Memory B cell (primary cell): Measurements from ENCODE around the gene LGMN.
"Not testable (repeated sequence)": the region's sequence is repeated elsewhere in the genome, so short reads cannot be mapped to it uniquely, and the experiment has no call there.

ENCODE experiments used
- ATAC-seq: fragments of 150-1000 bp; cut with Tn5 transposase; 2 replicates; pipeline ENCODE4 v1.10.0; 2021; ENCODE audit warnings: low read depth, mild to moderate bottlenecking, moderate library complexity
- DNase-seq, 2 donors: peaks; one replicate each; pipeline ENCODE4 v3.0.0; 2022; ENCODE audit warnings: low spot score in 2 of 2
- H3K27ac Mint-ChIP-seq: one replicate; pipeline ENCODE4 v1.8.0; 2022; ENCODE audit warnings: mild to moderate bottlenecking, moderate library complexity, mixed read lengths
- H3K27me3 Mint-ChIP-seq: one replicate; pipeline ENCODE4 v1.8.0; 2022; ENCODE audit warnings: mixed read lengths
- H3K36me3 Mint-ChIP-seq: one replicate; pipeline ENCODE4 v1.8.0; 2022; ENCODE audit warnings: mild to moderate bottlenecking, mixed read lengths
- H3K4me1 Mint-ChIP-seq: one replicate; pipeline ENCODE4 v1.8.0; 2022; ENCODE audit warnings: mixed read lengths
- H3K4me3 Mint-ChIP-seq: one replicate; pipeline ENCODE4 v1.8.0; 2022; ENCODE audit warnings: mild to moderate bottlenecking, moderate library complexity, mixed read lengths
- H3K9me3 Mint-ChIP-seq: one replicate; pipeline ENCODE4 v1.8.0; 2022; ENCODE audit warnings: mixed read lengths

LGMN gene

GRCh38 chr14:92778868-92779565 is 30.6 kb upstream of the LGMN start:
- H3K9me3 Mint-ChIP-seq, ATAC-seq, H3K4me3 Mint-ChIP-seq, H3K27me3 Mint-ChIP-seq, DNase-seq, H3K36me3 Mint-ChIP-seq: not testable (repeated sequence)
- H3K27ac Mint-ChIP-seq: peak overlapping the region; percentile 65
- H3K4me1 Mint-ChIP-seq: peaks cover 24% of the 10 kb centered on the region

GRCh38 chr14:92775292-92775691 is 26.9 kb upstream of the LGMN start:
- not testable (repeated sequence) for H3K27me3 Mint-ChIP-seq, H3K9me3 Mint-ChIP-seq, H3K36me3 Mint-ChIP-seq
- peak overlapping the region; percentile 63 for H3K4me3 Mint-ChIP-seq
- peak overlapping the region; percentile 93 for H3K27ac Mint-ChIP-seq
- DNase-seq (peak; percentile 31 to 65), ATAC-seq (peak; percentile 97)
- peaks cover 25% of the 10 kb centered on the region for H3K4me1 Mint-ChIP-seq

GRCh38 chr14:92774572-92774971 is 26.1 kb upstream of the LGMN start:
- Mint-ChIP-seq H3K9me3 (no peaks in the 10 kb centered on the region), H3K36me3 (no peaks in the 10 kb centered on the region), H3K27me3 (no peaks in the 10 kb centered on the region), H3K27ac (peak overlapping the region; percentile 93), H3K4me1 (peaks cover 25% of the 10 kb centered on the region), H3K4me3 (no peak overlapping the region)
- ATAC-seq (no peak), DNase-seq (no peak)

GRCh38 chr14:92770484-92770883 is 22.1 kb upstream of the LGMN start:
- ATAC-seq (no peak), DNase-seq (no peak)
- H3K27me3 Mint-ChIP-seq: no peaks in the 10 kb centered on the region
- H3K4me1 Mint-ChIP-seq: peaks cover 22% of the 10 kb centered on the region
- no peaks in the 10 kb centered on the region for H3K9me3 Mint-ChIP-seq
- H3K27ac Mint-ChIP-seq: peak overlapping the region; percentile 87
- H3K36me3 Mint-ChIP-seq: no peaks in the 10 kb centered on the region
- no peak overlapping the region for H3K4me3 Mint-ChIP-seq

GRCh38 chr14:92768795-92769194 is 20.4 kb upstream of the LGMN start:
- Mint-ChIP-seq H3K36me3 (no peaks in the 10 kb centered on the region), H3K27me3 (no peaks in the 10 kb centered on the region), H3K4me1 (peaks cover 18% of the 10 kb centered on the region), H3K4me3 (no peak overlapping the region), H3K27ac (peak overlapping the region; percentile 87), H3K9me3 (no peaks in the 10 kb centered on the region)
- DNase-seq (no peak), ATAC-seq (peak; percentile 1)

- not testable (repeated sequence) for H3K27me3 Mint-ChIP-seq, H3K36me3 Mint-ChIP-seq, H3K4me3 Mint-ChIP-seq, H3K9me3 Mint-ChIP-seq
- peak overlapping the region; percentile 87 for H3K27ac Mint-ChIP-seq
- H3K4me1 Mint-ChIP-seq: peaks cover 17% of the 10 kb centered on the region
- peak in 1 of 2 donors; percentile 62 for DNase-seq
- ATAC-seq: peak; percentile 96
Measured at GRCh38 chr14:92768236-92768635, 19.8 kb upstream of the LGMN start.

DNA sequence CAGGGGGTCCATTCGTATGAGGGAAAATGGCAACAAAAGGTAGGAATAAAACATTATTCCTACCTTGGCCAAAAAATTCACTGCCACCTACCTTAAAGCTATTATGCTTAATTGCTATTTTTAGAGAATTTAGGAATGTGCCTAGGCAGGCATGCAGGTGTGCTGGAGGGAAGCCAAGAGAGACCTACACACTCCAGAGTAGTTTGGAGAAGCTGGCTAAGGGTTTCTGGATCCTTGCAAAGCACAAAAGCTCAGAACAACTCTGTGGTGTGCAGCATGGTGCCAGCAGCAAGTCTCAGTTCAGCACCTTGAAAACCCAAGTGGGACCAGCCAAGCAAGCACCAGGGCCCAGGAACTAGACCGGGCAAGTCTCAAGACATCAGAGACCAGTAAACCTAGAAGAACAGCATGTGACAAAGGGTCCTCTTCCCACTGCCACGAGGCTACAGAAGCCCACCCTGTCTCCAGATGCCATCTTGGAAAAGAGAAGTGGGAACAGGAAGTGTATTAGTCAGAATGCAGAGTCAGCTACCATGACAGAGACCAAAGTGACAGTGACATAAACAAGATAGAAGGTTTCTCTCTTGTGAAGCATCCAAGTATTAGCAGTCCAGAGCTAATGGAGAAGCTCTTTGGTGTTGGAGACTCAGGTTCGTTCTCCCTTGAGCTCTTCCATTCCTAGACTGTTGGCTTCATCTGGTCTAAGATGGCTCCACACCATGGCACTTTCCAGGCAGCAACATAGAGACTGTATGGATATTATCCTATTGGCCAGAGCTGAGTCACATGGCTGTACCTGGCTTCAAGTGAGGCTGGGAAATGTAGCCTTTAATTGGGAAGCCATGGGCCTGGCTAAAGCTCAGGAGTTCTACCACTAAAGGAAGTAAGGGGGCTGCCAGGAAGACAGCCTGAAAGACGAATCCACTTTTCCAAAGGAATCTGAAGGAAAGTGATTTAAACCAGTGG is 15.5 kb upstream of the LGMN start:
- not testable (repeated sequence) for ATAC-seq, H3K36me3 Mint-ChIP-seq, H3K27me3 Mint-ChIP-seq, H3K9me3 Mint-ChIP-seq, DNase-seq, H3K27ac Mint-ChIP-seq, H3K4me3 Mint-ChIP-seq
- peaks cover 19% of the 10 kb centered on the region for H3K4me1 Mint-ChIP-seq

DNA sequence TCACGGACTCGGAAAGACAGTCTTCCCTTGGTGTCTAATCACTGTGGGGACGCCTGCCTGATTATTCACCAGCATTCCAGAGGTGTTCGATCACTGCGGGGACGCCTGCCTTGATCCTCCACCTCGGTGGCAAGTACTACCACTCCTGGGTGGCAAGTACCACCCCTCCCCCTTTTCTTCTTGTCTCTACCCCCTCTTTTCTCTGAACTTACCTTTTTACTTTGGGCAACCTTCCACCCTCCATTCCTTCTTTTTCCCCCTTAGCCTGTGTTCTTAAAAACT is 12.0 kb upstream of the LGMN start:
- no peaks in the 10 kb centered on the region for H3K27me3 Mint-ChIP-seq
- ATAC-seq (no peak), DNase-seq (no peak)
- H3K9me3 Mint-ChIP-seq: peaks cover 1% of the 10 kb centered on the region
- H3K4me3 Mint-ChIP-seq: no peak overlapping the region
- H3K4me1 Mint-ChIP-seq: peaks cover 8% of the 10 kb centered on the region
- no peaks in the 10 kb centered on the region for H3K36me3 Mint-ChIP-seq
- H3K27ac Mint-ChIP-seq: peak overlapping the region; percentile 12

DNA sequence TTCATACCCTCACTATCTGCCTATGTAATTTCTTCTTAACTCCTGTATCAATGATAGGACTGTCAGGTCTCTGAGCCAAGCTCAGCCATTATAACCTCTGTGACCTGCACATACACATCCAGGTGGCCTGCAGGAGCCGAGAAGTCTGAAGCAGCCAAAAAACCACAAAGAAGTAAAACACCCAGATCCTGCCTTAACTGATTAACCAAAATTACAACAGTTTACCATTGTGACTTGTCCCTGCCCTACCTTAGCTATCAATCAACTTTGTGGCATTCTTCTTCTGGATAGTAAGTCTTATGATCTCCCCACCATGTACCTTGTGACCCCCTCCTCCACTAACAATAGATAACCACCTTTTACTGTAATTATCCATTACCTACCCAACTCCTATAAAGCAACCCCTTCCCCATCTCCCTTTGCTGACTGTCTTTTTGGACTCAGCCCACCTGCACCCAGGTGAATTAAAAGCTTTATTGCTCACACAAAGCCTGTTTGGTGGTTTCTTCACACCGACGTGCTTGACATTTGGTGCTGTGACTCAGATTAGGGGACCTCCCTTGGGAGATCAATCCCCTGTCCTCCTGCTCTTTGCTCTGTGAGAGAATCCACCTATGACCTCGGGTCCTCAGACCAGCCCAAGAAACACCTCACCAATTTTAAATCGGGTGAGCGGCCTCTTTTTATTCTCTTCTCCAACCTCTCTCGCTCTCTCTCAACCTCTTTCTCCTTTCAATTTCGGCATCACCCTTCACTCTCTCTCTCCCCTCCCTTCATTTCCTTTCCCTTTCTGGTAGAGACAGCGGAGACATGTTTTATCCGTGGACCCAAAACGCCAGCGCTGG is 11.5 kb upstream of the LGMN start:
- Mint-ChIP-seq H3K36me3 (no peaks in the 10 kb centered on the region), H3K4me1 (peaks cover 8% of the 10 kb centered on the region), H3K27ac (peak overlapping the region; percentile 12), H3K27me3 (no peaks in the 10 kb centered on the region), H3K4me3 (no peak overlapping the region), H3K9me3 (peaks cover 1% of the 10 kb centered on the region)
- no peak for DNase-seq
- no peak for ATAC-seq

GRCh38 chr14:92759300-92759678 is 10.9 kb upstream of the LGMN start:
- Mint-ChIP-seq H3K36me3 (no peaks in the 10 kb centered on the region), H3K27ac (peak overlapping the region; percentile 12), H3K9me3 (peaks cover 1% of the 10 kb centered on the region), H3K4me1 (peaks cover 8% of the 10 kb centered on the region), H3K4me3 (no peak overlapping the region), H3K27me3 (no peaks in the 10 kb centered on the region)
- peak; percentile 43 for ATAC-seq
- DNase-seq: no peak

GRCh38 chr14:92756446-92756845 is 8.0 kb upstream of the LGMN start:
- ATAC-seq (no peak), DNase-seq (no peak)
- Mint-ChIP-seq H3K4me1 (peaks cover 19% of the 10 kb centered on the region), H3K9me3 (peaks cover 1% of the 10 kb centered on the region), H3K36me3 (no peaks in the 10 kb centered on the region), H3K27me3 (no peaks in the 10 kb centered on the region), H3K4me3 (no peak overlapping the region), H3K27ac (no peak overlapping the region)

- H3K27me3 Mint-ChIP-seq: no peaks in the 10 kb centered on the region
- no peak overlapping the region for H3K4me3 Mint-ChIP-seq
- H3K4me1 Mint-ChIP-seq: peaks cover 23% of the 10 kb centered on the region
- no peaks in the 10 kb centered on the region for H3K36me3 Mint-ChIP-seq
- DNase-seq (no peak), ATAC-seq (no peak)
- peaks cover 1% of the 10 kb centered on the region for H3K9me3 Mint-ChIP-seq
- no peak overlapping the region for H3K27ac Mint-ChIP-seq
Measured at GRCh38 chr14:92755495-92755894, 7.1 kb upstream of the LGMN start.

DNA sequence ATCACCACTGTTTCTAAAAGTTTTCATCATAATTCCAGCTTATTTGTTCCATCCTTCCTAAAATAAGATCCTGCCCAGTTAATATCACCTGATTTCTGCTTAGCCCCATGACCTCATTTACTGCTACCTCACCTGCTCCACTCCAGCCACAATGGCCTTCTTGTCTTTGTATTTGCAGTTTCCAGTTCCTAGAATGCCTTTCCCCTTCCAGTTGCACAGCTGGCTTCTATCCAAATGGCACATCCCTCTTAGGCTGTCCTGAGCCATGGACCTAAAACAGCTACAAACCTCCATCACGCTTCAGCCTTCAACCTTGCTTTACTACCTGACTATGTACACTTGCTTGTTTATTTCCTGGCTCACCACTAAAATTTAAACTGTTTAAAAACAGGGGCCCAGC is 6.5 kb upstream of the LGMN start:
- Mint-ChIP-seq H3K36me3 (no peaks in the 10 kb centered on the region), H3K4me3 (no peak overlapping the region), H3K4me1 (peaks cover 27% of the 10 kb centered on the region), H3K9me3 (peaks cover 1% of the 10 kb centered on the region), H3K27ac (no peak overlapping the region), H3K27me3 (no peaks in the 10 kb centered on the region)
- DNase-seq: no peak
- no peak for ATAC-seq

GRCh38 chr14:92753250-92753649 is 4.8 kb upstream of the LGMN start:
- Mint-ChIP-seq H3K27ac (no peak overlapping the region), H3K4me1 (peaks cover 31% of the 10 kb centered on the region), H3K36me3 (no peaks in the 10 kb centered on the region), H3K4me3 (no peak overlapping the region), H3K27me3 (no peaks in the 10 kb centered on the region), H3K9me3 (peaks cover 3% of the 10 kb centered on the region)
- ATAC-seq (no peak), DNase-seq (no peak)
